ENCODE results near the gene TGFBR3. TPM values are rescaled to one million over a fixed set of nuclear protein-coding genes. Genes with fewer than 3 reads are reported as not detected.

Gene TGFBR3
- total RNA-seq (47.5 TPM), polyA plus RNA-seq (10 to 100 TPM; 15.8 to 24.0 (median 20.0) TPM)

DNA sequence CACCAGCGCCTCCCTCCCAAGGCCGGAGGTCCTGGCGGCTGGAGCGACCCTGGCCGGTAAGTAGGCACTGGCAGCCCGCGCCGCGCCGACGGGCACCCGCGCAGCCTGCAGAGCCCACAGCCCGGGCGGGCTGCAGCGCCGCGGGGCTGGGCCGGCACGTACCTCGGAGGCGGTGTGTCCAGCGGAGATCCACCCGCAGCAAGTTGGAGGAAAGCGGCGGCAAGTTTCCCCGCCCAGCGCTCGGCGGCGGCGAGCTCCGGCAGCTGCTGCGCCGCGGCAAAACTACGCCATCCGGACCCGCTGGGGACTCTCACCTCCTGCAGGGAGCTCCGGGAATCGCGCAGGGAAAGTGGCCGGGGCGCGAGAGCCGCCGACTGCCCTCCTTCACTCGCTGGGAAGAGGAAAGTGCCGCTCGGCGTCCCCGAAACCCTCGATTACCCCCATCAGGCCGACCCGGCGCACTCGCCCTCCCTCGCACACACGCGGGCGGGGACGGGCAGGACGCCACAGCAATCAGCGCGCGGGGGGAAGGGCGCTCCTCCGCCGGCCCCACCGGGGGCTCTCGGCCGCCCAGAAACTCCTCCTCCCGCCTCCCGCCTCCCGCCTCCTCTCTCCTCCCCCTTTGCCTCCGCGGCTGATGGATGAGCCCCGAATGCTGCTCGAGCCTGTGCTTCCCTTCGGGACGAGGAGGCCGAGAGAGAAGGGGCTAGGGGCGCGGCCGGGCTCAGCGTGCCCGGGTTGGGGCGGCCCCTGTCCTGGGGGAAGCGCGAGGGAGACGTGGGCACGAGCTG lies at the start of gene TGFBR3:
Gene TGFBR3, minus strand, starts transcription at position 436 of the 791 bp plus-strand sequence. CDS start 24,620 bp downstream, outside the sequence.
- Histone ChIP-seq H3K27me3 (ENCODE audit: control insufficient read depth, insufficient read depth, low read length) (no peaks in the 10 kb centered on the region), H3K36me3 (ENCODE audit: control insufficient read depth, insufficient read depth, low read length) (no peaks in the 10 kb centered on the region), H3K4me1 (ENCODE audit: control insufficient read depth, insufficient read depth, low read length, poor library complexity, severe bottlenecking) (peaks cover 33% of the 10 kb centered on the region), H3K9me3 (ENCODE audit: control insufficient read depth in 2 of 2, low read length in 2 of 2) (no peaks in the 10 kb centered on the region), H3K27ac (ENCODE audit: insufficient read depth, low read length, poor library complexity, severe bottlenecking) (peak within 1 kb of the TSS; percentile 60), H3K4me3 (ENCODE audit: low read depth, low read length) (peak within 1 kb of the TSS; percentile 80)
- ATAC-seq (ENCODE audit: low read depth in 2 of 2) (peak; percentile 68 to 71), DNase-seq (peak; percentile 72 to 75 (median 73))
- peaks cover 5% of the 10 kb centered on the region for H3K27me3 Mint-ChIP-seq
- H3K9me3 Mint-ChIP-seq, result no peaks in the 10 kb centered on the region
- H3K4me1 Mint-ChIP-seq, result peaks cover 12 to 45% (median 29%) of the 10 kb centered on the region in 4 donors
- H3K4me3 Mint-ChIP-seq, result peak within 1 kb of the TSS; percentile 95 to 99 (median 95)
- H3K27ac Mint-ChIP-seq, result peak within 1 kb of the TSS; percentile 90 to 96 (median 91)
- no peaks in the 10 kb centered on the region for H3K36me3 Mint-ChIP-seq

GRCh38 chr1:91929250-91929649 lies 43.3 kb upstream of the TGFBR3 start:
- DNase-seq, result no peak
- Histone ChIP-seq H3K27me3 (ENCODE audit: control insufficient read depth, insufficient read depth, low read length) (no peaks in the 10 kb centered on the region), H3K4me1 (ENCODE audit: control insufficient read depth, insufficient read depth, low read length, poor library complexity, severe bottlenecking) (no peaks in the 10 kb centered on the region), H3K27ac (ENCODE audit: insufficient read depth, low read length, poor library complexity, severe bottlenecking) (no peak overlapping the region), H3K9me3 (ENCODE audit: control insufficient read depth in 2 of 2, low read length in 2 of 2) (no peaks in the 10 kb centered on the region), H3K36me3 (ENCODE audit: control insufficient read depth, insufficient read depth, low read length) (no peaks in the 10 kb centered on the region), H3K4me3 (ENCODE audit: low read depth, low read length) (no peak overlapping the region)
- peaks cover 4% of the 10 kb centered on the region for H3K27me3 Mint-ChIP-seq
- H3K4me3 Mint-ChIP-seq, result no peak overlapping the region
- peaks cover 0 to 5% (median 2%) of the 10 kb centered on the region in 4 donors for H3K4me1 Mint-ChIP-seq
- no peak for ATAC-seq (ENCODE audit: low read depth in 2 of 2)
- no peaks in the 10 kb centered on the region for H3K9me3 Mint-ChIP-seq
- no peaks in the 10 kb centered on the region for H3K36me3 Mint-ChIP-seq
- H3K27ac Mint-ChIP-seq, result no peak overlapping the region

GRCh38 chr1:91928026-91928425 lies 42.1 kb upstream of the TGFBR3 start:
- ATAC-seq (ENCODE audit: low read depth in 2 of 2) (no peak), DNase-seq (no peak)
- Histone ChIP-seq H3K4me3 (ENCODE audit: low read depth, low read length) (no peak overlapping the region), H3K4me1 (ENCODE audit: control insufficient read depth, insufficient read depth, low read length, poor library complexity, severe bottlenecking) (no peaks in the 10 kb centered on the region), H3K36me3 (ENCODE audit: control insufficient read depth, insufficient read depth, low read length) (no peaks in the 10 kb centered on the region), H3K9me3 (ENCODE audit: control insufficient read depth in 2 of 2, low read length in 2 of 2) (no peaks in the 10 kb centered on the region), H3K27ac (ENCODE audit: insufficient read depth, low read length, poor library complexity, severe bottlenecking) (no peak overlapping the region), H3K27me3 (ENCODE audit: control insufficient read depth, insufficient read depth, low read length) (no peaks in the 10 kb centered on the region)
- H3K27me3 Mint-ChIP-seq, result peaks cover 6% of the 10 kb centered on the region
- peaks cover 0 to 5% (median 2%) of the 10 kb centered on the region in 4 donors for H3K4me1 Mint-ChIP-seq
- peaks cover 0 to 2% (median 0%) of the 10 kb centered on the region in 7 donors for H3K9me3 Mint-ChIP-seq
- H3K36me3 Mint-ChIP-seq, result no peaks in the 10 kb centered on the region
- no peak overlapping the region for H3K4me3 Mint-ChIP-seq
- no peak overlapping the region for H3K27ac Mint-ChIP-seq

DNA sequence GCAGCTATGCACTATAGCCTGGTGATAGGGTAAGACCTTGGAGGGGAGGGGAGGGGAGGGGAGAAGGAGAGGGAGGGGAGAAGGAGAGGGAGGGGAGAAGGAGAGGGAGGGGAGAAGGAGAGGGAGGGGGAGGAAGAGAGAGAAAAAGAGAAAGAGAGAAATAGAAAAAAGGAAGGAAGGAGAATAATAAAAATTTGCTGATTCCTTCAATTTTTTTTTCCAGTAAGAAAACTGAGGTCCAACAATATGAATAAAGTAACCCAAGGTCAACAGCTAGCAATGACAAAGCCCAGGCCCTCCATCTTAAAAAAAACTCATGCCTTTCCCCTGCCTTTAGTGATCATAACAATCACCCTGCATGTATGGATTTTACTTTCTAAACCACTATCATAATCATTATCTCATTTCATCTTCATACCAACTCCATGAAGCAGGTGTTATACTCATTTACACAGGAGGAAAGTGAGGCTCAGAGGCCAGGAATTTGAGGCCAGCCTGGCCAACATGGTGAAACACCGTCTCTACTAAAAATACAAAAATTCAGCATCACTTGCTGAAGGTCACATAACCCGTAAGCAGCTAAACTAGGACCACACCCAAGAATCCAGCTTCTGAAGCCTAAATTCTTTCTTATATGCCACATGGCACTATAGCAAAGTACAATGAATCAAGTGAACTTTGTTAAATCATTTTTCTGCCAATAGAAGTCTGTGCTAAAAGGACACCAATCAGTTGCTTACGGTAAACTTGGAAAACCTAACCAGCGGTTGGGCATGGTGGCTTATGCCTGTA lies 39.9 kb upstream of the TGFBR3 start:
- Histone ChIP-seq H3K27ac (ENCODE audit: insufficient read depth, low read length, poor library complexity, severe bottlenecking) (no peak overlapping the region), H3K4me1 (ENCODE audit: control insufficient read depth, insufficient read depth, low read length, poor library complexity, severe bottlenecking) (no peaks in the 10 kb centered on the region), H3K27me3 (ENCODE audit: control insufficient read depth, insufficient read depth, low read length) (no peaks in the 10 kb centered on the region), H3K4me3 (ENCODE audit: low read depth, low read length) (no peak overlapping the region), H3K9me3 (ENCODE audit: control insufficient read depth in 2 of 2, low read length in 2 of 2) (no peaks in the 10 kb centered on the region), H3K36me3 (ENCODE audit: control insufficient read depth, insufficient read depth, low read length) (no peaks in the 10 kb centered on the region)
- Mint-ChIP-seq H3K36me3 (no peaks in the 10 kb centered on the region), H3K27ac (no peak overlapping the region), H3K4me1 (peaks cover 0 to 5% (median 2%) of the 10 kb centered on the region in 4 donors), H3K9me3 (peaks cover 0 to 2% (median 0%) of the 10 kb centered on the region in 7 donors), H3K27me3 (peaks cover 5% of the 10 kb centered on the region), H3K4me3 (no peak overlapping the region)
- DNase-seq, result no peak
- no peak for ATAC-seq (ENCODE audit: low read depth in 2 of 2)

DNA sequence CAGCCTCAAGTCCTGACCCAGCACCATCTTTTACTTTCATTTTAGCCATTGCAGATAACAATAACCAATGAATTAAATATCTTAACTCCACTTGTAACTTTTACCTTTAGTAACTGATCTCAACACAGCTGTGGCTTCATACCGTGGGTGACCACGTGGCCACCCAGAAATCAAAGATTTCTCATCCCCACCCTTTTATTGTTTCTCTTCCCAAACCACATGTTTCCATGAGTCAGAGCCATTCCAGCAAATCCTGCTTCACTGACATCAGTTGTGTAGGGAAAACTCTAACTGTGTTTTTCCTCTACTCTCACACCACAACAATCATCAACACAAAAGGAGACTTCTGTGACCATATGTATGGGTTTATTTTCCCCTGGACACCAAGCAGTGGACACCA lies 38.2 kb upstream of the TGFBR3 start:
- no peak for DNase-seq
- peaks cover 5% of the 10 kb centered on the region for H3K27me3 Mint-ChIP-seq
- no peaks in the 10 kb centered on the region for H3K36me3 Mint-ChIP-seq
- H3K4me3 ChIP-seq (ENCODE audit: low read depth, low read length), result no peak overlapping the region
- H3K27ac Mint-ChIP-seq, result peak overlapping the region in 1 of 3 donors; percentile 28
- H3K9me3 ChIP-seq (ENCODE audit: control insufficient read depth in 2 of 2, low read length in 2 of 2), result no peaks in the 10 kb centered on the region
- peaks cover 0 to 5% (median 2%) of the 10 kb centered on the region in 4 donors for H3K4me1 Mint-ChIP-seq
- no peaks in the 10 kb centered on the region for H3K4me1 ChIP-seq (ENCODE audit: control insufficient read depth, insufficient read depth, low read length, poor library complexity, severe bottlenecking)
- H3K27me3 ChIP-seq (ENCODE audit: control insufficient read depth, insufficient read depth, low read length), result no peaks in the 10 kb centered on the region
- H3K36me3 ChIP-seq (ENCODE audit: control insufficient read depth, insufficient read depth, low read length), result no peaks in the 10 kb centered on the region
- no peak overlapping the region for H3K4me3 Mint-ChIP-seq
- no peak overlapping the region for H3K27ac ChIP-seq (ENCODE audit: insufficient read depth, low read length, poor library complexity, severe bottlenecking)
- H3K9me3 Mint-ChIP-seq, result peaks cover 0 to 2% (median 0%) of the 10 kb centered on the region in 7 donors
- ATAC-seq (ENCODE audit: low read depth in 2 of 2), result no peak

DNA sequence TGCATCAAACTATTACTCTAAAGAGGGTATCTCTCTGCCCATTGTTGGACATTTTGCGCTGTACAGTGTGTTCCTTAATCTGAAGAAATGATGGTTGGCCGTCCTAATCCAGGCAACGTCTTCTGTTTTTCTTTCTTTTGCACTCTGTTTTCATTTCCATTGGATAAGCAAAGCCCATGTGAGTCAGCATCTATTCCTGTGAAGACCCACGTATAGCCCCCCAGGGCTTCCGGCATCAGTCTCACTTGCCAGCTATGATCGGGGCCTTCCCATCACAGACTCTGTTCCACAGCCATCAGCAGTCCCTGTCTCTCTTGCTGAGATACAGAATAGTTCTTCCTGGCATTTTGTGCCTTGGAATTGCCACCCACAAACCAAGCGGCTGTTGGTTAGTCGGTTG lies 34.0 kb upstream of the TGFBR3 start:
- H3K27me3 Mint-ChIP-seq, result peaks cover 9% of the 10 kb centered on the region
- no peaks in the 10 kb centered on the region for H3K36me3 Mint-ChIP-seq
- Histone ChIP-seq H3K9me3 (ENCODE audit: control insufficient read depth in 2 of 2, low read length in 2 of 2) (no peaks in the 10 kb centered on the region), H3K4me3 (ENCODE audit: low read depth, low read length) (no peak overlapping the region), H3K4me1 (ENCODE audit: control insufficient read depth, insufficient read depth, low read length, poor library complexity, severe bottlenecking) (no peaks in the 10 kb centered on the region), H3K27ac (ENCODE audit: insufficient read depth, low read length, poor library complexity, severe bottlenecking) (no peak overlapping the region), H3K27me3 (ENCODE audit: control insufficient read depth, insufficient read depth, low read length) (no peaks in the 10 kb centered on the region), H3K36me3 (ENCODE audit: control insufficient read depth, insufficient read depth, low read length) (no peaks in the 10 kb centered on the region)
- no peak for DNase-seq
- H3K27ac Mint-ChIP-seq, result no peak overlapping the region
- H3K9me3 Mint-ChIP-seq, result peaks cover 0 to 2% (median 0%) of the 10 kb centered on the region in 7 donors
- no peak overlapping the region for H3K4me3 Mint-ChIP-seq
- no peaks in the 10 kb centered on the region for H3K4me1 Mint-ChIP-seq
- no peak for ATAC-seq (ENCODE audit: low read depth in 2 of 2)

DNA sequence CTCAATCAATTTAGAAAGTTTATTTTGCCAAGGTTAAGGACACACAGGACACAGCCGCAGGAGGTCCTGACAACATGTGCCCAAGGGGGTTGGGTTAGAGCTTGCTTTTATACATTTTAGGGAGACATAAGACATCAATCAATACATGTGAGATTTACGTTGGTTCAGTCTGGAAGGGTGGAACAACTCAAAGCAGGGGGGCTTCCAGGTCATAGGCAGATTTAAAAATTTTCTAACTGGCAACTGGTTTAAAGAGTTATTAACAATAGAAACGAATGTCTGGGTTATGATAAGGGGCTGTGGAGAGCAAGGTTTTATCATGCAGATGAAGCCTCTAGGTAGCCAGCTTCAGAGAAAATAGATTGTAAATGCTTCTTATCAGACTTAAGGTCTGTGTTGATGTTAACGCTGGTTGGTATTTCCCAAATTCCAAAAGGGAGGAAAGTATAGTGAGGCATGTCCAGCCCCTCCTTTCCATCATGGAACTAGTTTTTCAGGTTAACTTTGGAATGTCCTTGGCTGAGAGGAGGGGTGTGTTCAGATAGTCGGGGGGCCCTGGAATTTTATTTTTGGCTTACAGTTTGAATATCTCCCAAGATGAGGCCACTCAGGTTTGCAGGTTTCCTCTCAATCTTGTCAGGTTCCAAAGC lies 31.0 kb upstream of the TGFBR3 start:
- no peak overlapping the region for H3K4me3 ChIP-seq (ENCODE audit: low read depth, low read length)
- H3K36me3 ChIP-seq (ENCODE audit: control insufficient read depth, insufficient read depth, low read length), result no peaks in the 10 kb centered on the region
- no peak overlapping the region for H3K27ac ChIP-seq (ENCODE audit: insufficient read depth, low read length, poor library complexity, severe bottlenecking)
- H3K9me3 ChIP-seq (ENCODE audit: control insufficient read depth in 2 of 2, low read length in 2 of 2), result no peaks in the 10 kb centered on the region
- H3K27ac Mint-ChIP-seq, result no peak overlapping the region
- DNase-seq, result no peak
- H3K9me3 Mint-ChIP-seq, result peaks cover 0 to 3% (median 0%) of the 10 kb centered on the region in 7 donors
- no peaks in the 10 kb centered on the region for H3K4me1 Mint-ChIP-seq
- H3K4me1 ChIP-seq (ENCODE audit: control insufficient read depth, insufficient read depth, low read length, poor library complexity, severe bottlenecking), result no peaks in the 10 kb centered on the region
- no peaks in the 10 kb centered on the region for H3K36me3 Mint-ChIP-seq
- ATAC-seq (ENCODE audit: low read depth in 2 of 2), result no peak
- H3K27me3 ChIP-seq (ENCODE audit: control insufficient read depth, insufficient read depth, low read length), result no peaks in the 10 kb centered on the region
- no peak overlapping the region for H3K4me3 Mint-ChIP-seq
- H3K27me3 Mint-ChIP-seq, result peaks cover 8% of the 10 kb centered on the region
